SK-N-SH treated with all-trans-retinoic acid at 6 μM for 48 hours (cell line): ENCODE measurements around the gene ADAMTS17.

Source experiments
- ARNTL ChIP-seq: fragments of 450-650 bp; formaldehyde crosslinking; IDR thresholded peaks from 2 replicates; pipeline ENCODE4 v1.5.0; 2020; ENCODE audit warnings: low read depth, mild to moderate bottlenecking, moderate library complexity, borderline replicate concordance
- ESRRG ChIP-seq: fragments of 250-450 bp; sonication (Bioruptor Pico); IDR thresholded peaks from 2 replicates; pipeline ENCODE4 v1.6.1; 2021; ENCODE audit warnings: mild to moderate bottlenecking
- PATZ1 ChIP-seq: fragments of 250-450 bp; sonication (Bioruptor Pico); IDR thresholded peaks from 2 replicates; pipeline ENCODE4 v1.8.0; 2020; ENCODE audit warnings: mild to moderate bottlenecking, moderate library complexity, borderline replicate concordance
- ZFP3 ChIP-seq: fragments of 250-450 bp; sonication (Bioruptor Pico); IDR thresholded peaks from 2 replicates; pipeline ENCODE4 v1.5.0; 2020; ENCODE audit warnings: mild to moderate bottlenecking, moderate library complexity
- TF ChIP-seq, protein P1 (sequence below): fragments of 250-450 bp; sonication (Bioruptor Pico); IDR thresholded peaks from 2 replicates; pipeline ENCODE4 v1.5.1; 2020; ENCODE audit warnings: low read depth, mild to moderate bottlenecking, moderate library complexity

GRCh38 chr15:99986297-99987118, 355.3 kb downstream of the ADAMTS17 start:
- TF ChIP-seq ESRRG (CRISPR knock-in tag) (no peak), ZFP3 (CRISPR knock-in tag) (no peak), PATZ1 (no peak), ARNTL (no peak)
- TF ChIP-seq, protein P1, sequence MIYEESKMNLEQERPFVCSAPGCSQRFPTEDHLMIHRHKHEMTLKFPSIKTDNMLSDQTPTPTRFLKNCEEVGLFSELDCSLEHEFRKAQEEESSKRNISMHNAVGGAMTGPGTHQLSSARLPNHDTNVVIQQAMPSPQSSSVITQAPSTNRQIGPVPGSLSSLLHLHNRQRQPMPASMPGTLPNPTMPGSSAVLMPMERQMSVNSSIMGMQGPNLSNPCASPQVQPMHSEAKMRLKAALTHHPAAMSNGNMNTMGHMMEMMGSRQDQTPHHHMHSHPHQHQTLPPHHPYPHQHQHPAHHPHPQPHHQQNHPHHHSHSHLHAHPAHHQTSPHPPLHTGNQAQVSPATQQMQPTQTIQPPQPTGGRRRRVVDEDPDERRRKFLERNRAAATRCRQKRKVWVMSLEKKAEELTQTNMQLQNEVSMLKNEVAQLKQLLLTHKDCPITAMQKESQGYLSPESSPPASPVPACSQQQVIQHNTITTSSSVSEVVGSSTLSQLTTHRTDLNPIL (CRISPR knock-in tag), result no peak
